Trophoblast cell (in vitro differentiated cells and primary cell): ENCODE data around the gene CDC42EP1.

ENCODE experiments used
- DNase-seq, 2 donors: peaks; one replicate each; pipeline ENCODE4 v3.0.0-alpha.2; 2016
- H2AFZ ChIP-seq: 2 replicates; pipeline ENCODE4 v1.6.1; 2013; ENCODE audit warnings: low read length, moderate library complexity, mild to moderate bottlenecking; ENCODE audit not compliant: insufficient read depth, poor library complexity
- H2AK5ac ChIP-seq: 2 replicates; pipeline ENCODE4 v1.6.1; 2013; ENCODE audit warnings: mild to moderate bottlenecking, low read length
- H2BK120ac ChIP-seq: 2 replicates; pipeline ENCODE4 v1.6.1; 2013; ENCODE audit warnings: low read length, mild to moderate bottlenecking, moderate library complexity; ENCODE audit not compliant: insufficient read depth, poor library complexity
- H2BK12ac ChIP-seq: 2 replicates; pipeline ENCODE4 v1.6.1; 2013; ENCODE audit warnings: mild to moderate bottlenecking, low read length, moderate library complexity
- H2BK5ac ChIP-seq: 2 replicates; pipeline ENCODE4 v1.6.1; 2013; ENCODE audit warnings: low read length, low read depth, moderate library complexity, mild to moderate bottlenecking; ENCODE audit not compliant: poor library complexity
- H3K14ac ChIP-seq: 2 replicates; pipeline ENCODE4 v1.6.1; 2013; ENCODE audit warnings: mild to moderate bottlenecking, low read length
- H3K18ac ChIP-seq: 2 replicates; pipeline ENCODE4 v1.6.1; 2013; ENCODE audit warnings: mild to moderate bottlenecking, low read length
- H3K23ac ChIP-seq: 2 replicates; pipeline ENCODE4 v1.6.1; 2013; ENCODE audit warnings: low read length
- H3K27ac ChIP-seq: 2 replicates; pipeline ENCODE4 v1.5.1; 2013; ENCODE audit warnings: low read depth, mild to moderate bottlenecking, inconsistent platforms, low read length, moderate library complexity
- H3K27me3 ChIP-seq: 2 replicates; pipeline ENCODE4 v1.6.1; 2013; ENCODE audit warnings: inconsistent platforms, mild to moderate bottlenecking, low read length, moderate library complexity; ENCODE audit not compliant: insufficient read depth
- H3K36me3 ChIP-seq, 2 experiments: 1 replicate in 1 of 2; 2 replicates in 1 of 2; pipeline ENCODE4 v1.6.1; 2013; ENCODE audit warnings: low read length in 2 of 2, mild to moderate bottlenecking in 2 of 2, moderate library complexity in 1 of 2; ENCODE audit not compliant: insufficient read depth in 2 of 2, control insufficient read depth in 1 of 2
- H3K4ac ChIP-seq: 2 replicates; pipeline ENCODE4 v1.6.1; 2013; ENCODE audit warnings: low read depth, mild to moderate bottlenecking, low read length, moderate library complexity
- H3K4me1 ChIP-seq, 2 experiments: 1 replicate in 1 of 2; 2 replicates in 1 of 2; pipeline ENCODE4 v1.6.1; 2013; ENCODE audit warnings: low read length in 2 of 2, mild to moderate bottlenecking in 2 of 2, moderate library complexity in 1 of 2; ENCODE audit not compliant: insufficient read depth in 2 of 2, control insufficient read depth in 1 of 2
- H3K4me2 ChIP-seq: 2 replicates; pipeline ENCODE4 v1.6.1; 2013; ENCODE audit warnings: inconsistent platforms, mild to moderate bottlenecking, low read length, moderate library complexity
- H3K4me3 ChIP-seq: 2 replicates; pipeline ENCODE4 v1.5.1; 2013; ENCODE audit warnings: mild to moderate bottlenecking, low read depth, low read length, inconsistent platforms
- H3K79me1 ChIP-seq: one replicate; pipeline ENCODE4 v1.6.1; 2013; ENCODE audit warnings: low read length
- H3K79me2 ChIP-seq: 2 replicates; pipeline ENCODE4 v1.6.1; 2013; ENCODE audit warnings: low read length, mild to moderate bottlenecking; ENCODE audit not compliant: control insufficient read depth, insufficient read depth, poor library complexity
- H3K9ac ChIP-seq: 2 replicates; pipeline ENCODE4 v1.6.1; 2013; ENCODE audit warnings: mild to moderate bottlenecking, low read length
- H3K9me3 ChIP-seq: 2 replicates; pipeline ENCODE4 v1.6.1; 2013; ENCODE audit warnings: low read depth, mild to moderate bottlenecking, control low read depth, inconsistent platforms, low read length; ENCODE audit not compliant: insufficient read depth
- H4K12ac ChIP-seq: 2 replicates; pipeline ENCODE4 v1.6.1; 2013; ENCODE audit warnings: low read depth, mild to moderate bottlenecking, low read length, moderate library complexity
- H4K8ac ChIP-seq: 2 replicates; pipeline ENCODE4 v1.6.1; 2013; ENCODE audit warnings: low read depth, mild to moderate bottlenecking, low read length, moderate library complexity
- H4K91ac ChIP-seq: one replicate; pipeline ENCODE4 v1.6.1; 2013; ENCODE audit warnings: low read depth, mild to moderate bottlenecking, low read length, moderate library complexity
- WGBS: extraction: QIAGEN DNeasy Blood & Tissue Kit; methylation state at CpG from one replicate; pipeline ENCODE4 v1.1.7; 2013; ENCODE audit warnings: missing lambda C conversion rate; ENCODE audit not compliant: insufficient read length, insufficient coverage; ENCODE audit errors: extremely low coverage; 5-methylcytosine and 5-hydroxymethylcytosine counted together

Gene CDC42EP1

GRCh38 chr22:37616201-37617083 is 56.2 kb downstream of the CDC42EP1 start:
- Histone ChIP-seq H3K9ac (no peak overlapping the region), H3K9me3 (no peaks in the 10 kb centered on the region), H4K8ac (no peak overlapping the region), H2BK5ac (no peak overlapping the region), H3K23ac (no peak overlapping the region), H3K4me2 (no peak overlapping the region), H4K91ac (no peak overlapping the region), H3K27me3 (no peaks in the 10 kb centered on the region), H2AK5ac (no peak overlapping the region), H4K12ac (no peak overlapping the region), H2AFZ (no peak overlapping the region), H3K79me1 (no peaks in the 10 kb centered on the region), H3K4me1 (no peaks in the 10 kb centered on the region), H3K27ac (no peak overlapping the region), H3K18ac (no peak overlapping the region), H2BK120ac (no peak overlapping the region), H3K4ac (no peak overlapping the region), H3K79me2 (no peaks in the 10 kb centered on the region), H3K14ac (no peak overlapping the region), H3K4me3 (no peak overlapping the region), H2BK12ac (no peak overlapping the region), H3K36me3 (peaks cover 54 to 55% of the 10 kb centered on the region in 2 experiments)
- no CpG with 5 or more reads among the region's 27 CpGs for WGBS
- DNase-seq, result no peak

- Histone ChIP-seq H3K4ac (no peak overlapping the region), H2BK120ac (no peak overlapping the region), H4K12ac (no peak overlapping the region), H3K27me3 (no peaks in the 10 kb centered on the region), H3K14ac (no peak overlapping the region), H2BK5ac (no peak overlapping the region), H2AFZ (no peak overlapping the region), H3K4me3 (no peak overlapping the region), H3K27ac (no peak overlapping the region), H3K9me3 (no peaks in the 10 kb centered on the region), H4K91ac (no peak overlapping the region), H3K4me1 (no peaks in the 10 kb centered on the region), H2BK12ac (no peak overlapping the region), H3K23ac (no peak overlapping the region), H4K8ac (no peak overlapping the region), H3K9ac (no peak overlapping the region), H3K79me2 (no peaks in the 10 kb centered on the region), H3K36me3 (peaks cover 59% of the 10 kb centered on the region in 2 experiments), H3K18ac (no peak overlapping the region), H3K79me1 (no peaks in the 10 kb centered on the region), H3K4me2 (no peak overlapping the region), H2AK5ac (no peak overlapping the region)
- no CpG with 5 or more reads among the region's 1 CpG for WGBS
- DNase-seq, result no peak
These were observed 57.2 kb downstream of the CDC42EP1 start for GRCh38 chr22:37617431-37617830.

GRCh38 chr22:37618072-37618656 is 57.9 kb downstream of the CDC42EP1 start:
- H3K36me3 ChIP-seq, result peaks cover 63 to 65% of the 10 kb centered on the region in 2 experiments
- no peaks in the 10 kb centered on the region for H3K27me3 ChIP-seq
- no peaks in the 10 kb centered on the region for H3K79me1 ChIP-seq
- H2BK5ac ChIP-seq, result no peak overlapping the region
- WGBS, result no CpG with 5 or more reads among the region's 14 CpGs
- H3K4me3 ChIP-seq, result no peak overlapping the region
- no peak overlapping the region for H4K8ac ChIP-seq
- no peak overlapping the region for H3K23ac ChIP-seq
- no peak overlapping the region for H4K12ac ChIP-seq
- no peak overlapping the region for H3K18ac ChIP-seq
- H3K4ac ChIP-seq, result no peak overlapping the region
- no peaks in the 10 kb centered on the region for H3K9me3 ChIP-seq
- H3K79me2 ChIP-seq, result no peaks in the 10 kb centered on the region
- no peaks in the 10 kb centered on the region for H3K4me1 ChIP-seq
- H2AFZ ChIP-seq, result no peak overlapping the region
- H2AK5ac ChIP-seq, result no peak overlapping the region
- H2BK12ac ChIP-seq, result no peak overlapping the region
- no peak overlapping the region for H3K4me2 ChIP-seq
- H2BK120ac ChIP-seq, result no peak overlapping the region
- H3K27ac ChIP-seq, result no peak overlapping the region
- no peak overlapping the region for H4K91ac ChIP-seq
- H3K14ac ChIP-seq, result no peak overlapping the region
- no peak for DNase-seq
- no peak overlapping the region for H3K9ac ChIP-seq

GRCh38 chr22:37618674-37619073 is 58.4 kb downstream of the CDC42EP1 start:
- no peaks in the 10 kb centered on the region for H3K27me3 ChIP-seq
- no peak overlapping the region for H4K91ac ChIP-seq
- H4K12ac ChIP-seq, result no peak overlapping the region
- H3K4me2 ChIP-seq, result no peak overlapping the region
- H3K79me1 ChIP-seq, result no peaks in the 10 kb centered on the region
- no peaks in the 10 kb centered on the region for H3K79me2 ChIP-seq
- H3K4ac ChIP-seq, result no peak overlapping the region
- no peak overlapping the region for H3K18ac ChIP-seq
- H2BK120ac ChIP-seq, result no peak overlapping the region
- peaks cover 66 to 68% of the 10 kb centered on the region in 2 experiments for H3K36me3 ChIP-seq
- no peak overlapping the region for H4K8ac ChIP-seq
- no peak overlapping the region for H3K23ac ChIP-seq
- no peak overlapping the region for H3K14ac ChIP-seq
- no peak overlapping the region for H2AK5ac ChIP-seq
- no CpG with 5 or more reads among the region's 6 CpGs for WGBS
- no peak overlapping the region for H2BK12ac ChIP-seq
- H2BK5ac ChIP-seq, result no peak overlapping the region
- DNase-seq, result no peak
- no peaks in the 10 kb centered on the region for H3K9me3 ChIP-seq
- H2AFZ ChIP-seq, result no peak overlapping the region
- H3K4me3 ChIP-seq, result no peak overlapping the region
- peaks cover 0 to under 1% of the 10 kb centered on the region in 2 experiments for H3K4me1 ChIP-seq
- no peak overlapping the region for H3K9ac ChIP-seq
- no peak overlapping the region for H3K27ac ChIP-seq
